Activated effector memory CD4-positive, alpha-beta T cell treated with Interleukin-2 at 50 U/mL for 16 hours (primary cell): ENCODE measurements around the gene CACNB2.

Experiments
- DNase-seq: peaks from one replicate; pipeline ENCODE4 v3.0.0-alpha.2; 2020

The CACNB2 gene

GRCh38 chr10:18298256-18298655 is 158.0 kb downstream of the CACNB2 start:
- DNase-seq = no peak

- DNase-seq = no peak
These were observed 163.9 kb downstream of the CACNB2 start for GRCh38 chr10:18303851-18304801.

GRCh38 chr10:18306031-18306430 is 165.8 kb downstream of the CACNB2 start:
- no peak for DNase-seq

GRCh38 chr10:18308600-18308999 is 168.4 kb downstream of the CACNB2 start:
- DNase-seq = no peak

GRCh38 chr10:18310761-18311160 is 170.5 kb downstream of the CACNB2 start:
- DNase-seq = no peak

- no peak for DNase-seq
These were observed 172.3 kb downstream of the CACNB2 start for GRCh38 chr10:18312374-18313139.

GRCh38 chr10:18313140-18313530 is 172.9 kb downstream of the CACNB2 start:
- no peak for DNase-seq

GRCh38 chr10:18313626-18314025 is 173.4 kb downstream of the CACNB2 start:
- DNase-seq = no peak

- no peak for DNase-seq
These were observed 179.4 kb downstream of the CACNB2 start for GRCh38 chr10:18319628-18320027.

GRCh38 chr10:18321371-18321770 is 181.1 kb downstream of the CACNB2 start:
- DNase-seq = no peak

- DNase-seq = no peak
These were observed 183.7 kb downstream of the CACNB2 start for GRCh38 chr10:18323916-18324315.

- DNase-seq = no peak
These were observed 185.2 kb downstream of the CACNB2 start for GRCh38 chr10:18325410-18325809.

- no peak for DNase-seq
These were observed 185.8 kb downstream of the CACNB2 start for GRCh38 chr10:18325889-18326531.

GRCh38 chr10:18328941-18329340 is 188.7 kb downstream of the CACNB2 start:
- DNase-seq = no peak

GRCh38 chr10:18332048-18332447 is 191.8 kb downstream of the CACNB2 start:
- DNase-seq = no peak

GRCh38 chr10:18332484-18332883 is 192.3 kb downstream of the CACNB2 start:
- DNase-seq = no peak

- DNase-seq = no peak
These were observed 193.4 kb downstream of the CACNB2 start for GRCh38 chr10:18333621-18334020.

GRCh38 chr10:18334116-18334867 is 194.1 kb downstream of the CACNB2 start:
- DNase-seq = no peak

- no peak for DNase-seq
These were observed 200.3 kb downstream of the CACNB2 start for GRCh38 chr10:18340496-18341051.

GRCh38 chr10:18341055-18341454 is 200.8 kb downstream of the CACNB2 start:
- no peak for DNase-seq

- DNase-seq = no peak
These were observed 203.3 kb downstream of the CACNB2 start for GRCh38 chr10:18343573-18343972.

- DNase-seq = no peak
These were observed 205.1 kb downstream of the CACNB2 start for GRCh38 chr10:18345308-18345707.
